GM12878 (cell line): ENCODE data around the gene BSND. TPM values are rescaled to one million over a fixed set of nuclear protein-coding genes. Genes with fewer than 3 reads are reported as not detected.

Experiments
- ATAC-seq: fragments of 200-7000 bp; cut with Tn5 transposase; 3 replicates; pipeline ENCODE4 v1.9.1; 2020; ENCODE audit warnings: mild to moderate bottlenecking, moderate library complexity
- BruUV-seq: library from RNA; stranded (reverse); fragments of 400-500 nt; replicated peaks from 2 replicates; lab custom pipeline; 2021; lab: Mats Ljungman, UMichigan
- CTCF ChIA-PET: fragments of 300-600 bp; sonication (Branson Sonifier 250); formaldehyde crosslinking; extraction: SDS; loops from one replicate; lab custom pipeline; 2021; ENCODE audit warnings: inconsistent platforms; lab: Yijun Ruan, JAX
- POLR2A ChIA-PET: fragments of 350-600 bp; formaldehyde crosslinking; extraction: SDS; loops from one replicate; lab custom pipeline; 2021; ENCODE audit warnings: inconsistent platforms; lab: Charles Lee
- RAD21 ChIA-PET: fragments of 300-600 bp; sonication (Branson Sonifier 250); formaldehyde crosslinking; loops from one replicate; lab custom pipeline; 2023; ENCODE audit warnings: antibody characterized with exemption; ENCODE audit not compliant: unreplicated experiment; lab: Charles Lee
- SMC1A ChIA-PET: fragments of 300-600 bp; sonication (Branson Sonifier 250); formaldehyde crosslinking; loops from one replicate; lab custom pipeline; 2023; ENCODE audit not compliant: unreplicated experiment, uncharacterized antibody; lab: Charles Lee
- DNase-seq: peaks from one replicate; pipeline ENCODE4 v3.0.0-alpha.2; 2011; ENCODE audit warnings: low read depth, low spot score
- FAIRE-seq: peaks from 3 replicates; lab custom pipeline; 2011; peaks lifted over from hg19 to GRCh38; lab: Jason Lieb, UNC
- H2AFZ ChIP-seq: 2 replicates; pipeline ENCODE4 v1.6.0; 2011; ENCODE audit warnings: low read depth, low read length, control low read depth; ENCODE audit not compliant: control insufficient read depth
- H3K27ac ChIP-seq: 2 replicates; pipeline ENCODE4 v1.5.1; 2011; ENCODE audit warnings: control low read depth; ENCODE audit not compliant: control insufficient read depth, insufficient read depth
- H3K27me3 ChIP-seq, 2 experiments: replicated peaks in 1 of 2; 2 replicates each; pipeline versions ENCODE4 v1.6.0 to v1.6.1; 2011; ENCODE audit warnings: low read length in 1 of 2; ENCODE audit not compliant: control insufficient read depth in 2 of 2, insufficient read depth in 2 of 2
- H3K36me3 ChIP-seq, 2 experiments: 2 replicates each; pipeline ENCODE4 v1.5.1; 2011; ENCODE audit warnings: low read length in 1 of 2; ENCODE audit not compliant: control insufficient read depth in 2 of 2, insufficient read depth in 2 of 2
- H3K4me1 ChIP-seq: 2 replicates; pipeline ENCODE4 v1.6.1; 2011; ENCODE audit warnings: mild to moderate bottlenecking, low read length, moderate library complexity, mixed read lengths; ENCODE audit not compliant: control insufficient read depth, insufficient read depth
- H3K4me2 ChIP-seq: 2 replicates; pipeline ENCODE4 v1.6.0; 2011; ENCODE audit warnings: control low read depth; ENCODE audit not compliant: control insufficient read depth, insufficient read depth
- H3K4me3 ChIP-seq: fragments of 200-600 bp; sonication (generic); 2 replicates; pipeline ENCODE4 v1.5.1; 2016
- H3K79me2 ChIP-seq: 2 replicates; pipeline ENCODE4 v1.6.0; 2011; ENCODE audit warnings: low read length; ENCODE audit not compliant: control insufficient read depth, insufficient read depth
- H3K9ac ChIP-seq: 2 replicates; pipeline ENCODE4 v1.8.0; 2011; ENCODE audit warnings: low read length, control low read depth, mixed read lengths; ENCODE audit not compliant: control insufficient read depth, insufficient read depth
- H3K9me3 ChIP-seq: replicated peaks from 3 replicates; pipeline ENCODE4 v1.5.1; 2011; ENCODE audit warnings: mild to moderate bottlenecking, low read length; ENCODE audit not compliant: control insufficient read depth, insufficient read depth
- H4K20me1 ChIP-seq: 2 replicates; pipeline ENCODE4 v1.6.0; 2011; ENCODE audit not compliant: control insufficient read depth, insufficient read depth
- ATF7 ChIP-seq: fragments of 450-650 bp; IDR thresholded peaks from 2 replicates; pipeline ENCODE4 v1.6.1; 2016; ENCODE audit warnings: low read depth, mild to moderate bottlenecking
- EED ChIP-seq: sonication (generic); IDR thresholded peaks from 2 replicates; pipeline ENCODE4 v1.6.1; 2016; ENCODE audit warnings: antibody characterized with exemption, low read depth
- FOXK2 ChIP-seq: fragments of 450-650 bp; IDR thresholded peaks from 2 replicates; pipeline ENCODE4 v1.6.1; 2017; ENCODE audit warnings: mild to moderate bottlenecking, moderate library complexity
- KLF5 ChIP-seq: fragments of 450-650 bp; IDR thresholded peaks from 2 replicates; pipeline ENCODE4 v1.6.1; 2014; ENCODE audit warnings: mild to moderate bottlenecking; ENCODE audit not compliant: partially characterized antibody
- STAT1 ChIP-seq: fragments of 450-650 bp; conservative IDR thresholded peaks from 2 replicates; pipeline ENCODE4 v1.6.1; 2014; ENCODE audit warnings: antibody characterized with exemption, mild to moderate bottlenecking
- TCF12 ChIP-seq: IDR thresholded peaks from 2 replicates; pipeline ENCODE4 v1.6.1; 2011; ENCODE audit warnings: low read depth, mild to moderate bottlenecking, low read length
- WGBS: methylation state at CpG from one replicate; pipeline ENCODE4 v1.1.6; 2016; ENCODE audit warnings: low lambda C conversion rate; ENCODE audit not compliant: insufficient replicate concordance, insufficient coverage; ENCODE audit errors: missing lambda C conversion rate; 5-methylcytosine and 5-hydroxymethylcytosine counted together
- in situ Hi-C: fragments of 300-500 bp; cut with MboI; formaldehyde crosslinking; loops from 9 replicates; pipeline ENCODE4 v1.14.3; 2018; ENCODE audit warnings: mixed read lengths
- intact Hi-C: fragments of 100-400 bp; cut with micrococcal nuclease; formaldehyde crosslinking; loops from one replicate; pipeline ENCODE4 v1.14.2; 2022; ENCODE audit not compliant: unreplicated experiment
- polyA plus RNA-seq, 11 experiments: library from polyadenylated mRNA; depleted of rRNA in 4 of 11; unstranded in 6 of 11; stranded (reverse) in 5 of 11; fragments of >200 nt; fragmentation: Nextera tagmentation in 4 of 11; fragmentation: Illumina TruSeq in 1 of 11; extraction: Ambion mirVana in 4 of 11; extraction: Trizol in 1 of 11; gene quantifications; 1 replicate in 1 of 11; 2 replicates in 10 of 11; pipeline versions ENCODE4 v1.2.1 to v1.2.3, GENCODE V29; 2011 to 2016; ENCODE audit warnings: inconsistent platforms in 2 of 11, missing spikeins in 2 of 11, low read depth in 1 of 11
- total RNA-seq, 4 experiments: library from RNA; depleted of rRNA in 3 of 4; stranded (reverse); fragments of >200 nt in 3 of 4; fragmentation: Illumina TruSeq in 1 of 4; extraction: Trizol in 1 of 4; gene quantifications; 2 replicates each; pipeline versions ENCODE4 v1.2.1 to v1.2.3, GENCODE V29; 2013 to 2021
- TF ChIP-seq, protein P1 (sequence below): IDR thresholded peaks from 2 replicates; pipeline ENCODE4 v1.6.1; 2012; ENCODE audit warnings: low read depth, low read length, improper control_type of control experiment
- TF ChIP-seq, protein P2 (sequence below): IDR thresholded peaks from 2 replicates; pipeline ENCODE4 v1.6.1; 2012; ENCODE audit warnings: low read depth, low read length, improper control_type of control experiment
- TF ChIP-seq, protein P3 (sequence below): fragments of 450-650 bp; IDR thresholded peaks from 2 replicates; pipeline ENCODE4 v1.6.1; 2018; ENCODE audit warnings: mild to moderate bottlenecking, low read depth, moderate library complexity; ENCODE audit not compliant: partially characterized antibody
- TF ChIP-seq, protein P4 (sequence below): IDR thresholded peaks from 2 replicates; pipeline ENCODE4 v1.6.1; 2011; ENCODE audit warnings: low read depth, mild to moderate bottlenecking, low read length, moderate library complexity, borderline replicate concordance; ENCODE audit errors: extremely low read depth

BSND gene
- total and polyA plus RNA-seq, 10 of the 15 experiments (the other 5 are each of a cell fraction or from before 2014, with no cell fraction given) = not detected

DNA sequence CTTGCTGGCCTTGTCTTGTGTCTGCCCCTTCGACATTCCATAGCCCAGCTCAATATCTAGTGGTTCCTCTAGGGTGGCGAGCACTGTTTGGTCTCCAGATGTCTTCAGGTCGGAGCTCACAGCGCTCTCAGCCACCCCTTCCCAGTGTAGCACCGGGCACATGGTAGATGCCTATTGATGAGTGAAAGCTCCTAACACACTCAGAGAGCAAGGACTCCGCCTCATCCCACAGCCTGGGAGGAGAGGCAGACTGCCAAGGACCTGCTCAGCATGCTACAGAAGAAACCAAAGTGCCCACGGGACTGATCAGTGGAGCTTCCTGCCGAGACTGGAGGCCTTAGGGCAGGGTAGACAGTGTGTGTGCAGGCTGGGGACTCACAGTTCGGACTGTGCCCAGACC is 51.5 kb downstream of the BSND start:
- ChIA-PET RAD21 (no interaction called here), CTCF (no interaction called here), SMC1A (no interaction called here), POLR2A (no interaction called here)
- H3K9ac ChIP-seq = no peak overlapping the region
- no peak overlapping the region for H3K4me3 ChIP-seq
- DNase-seq = no peak
- in situ Hi-C loops = no loop called here
- no peaks in the 10 kb centered on the region for H4K20me1 ChIP-seq
- peaks cover 5 to 7% of the 10 kb centered on the region in 2 experiments; a peak in 3 of 4 replicates for H3K27me3 ChIP-seq
- BruUV-seq = no TSS peak
- H3K4me1 ChIP-seq = no peaks in the 10 kb centered on the region
- WGBS = 22% methylated on average over 8 of the region's 9 CpGs
- no peaks in the 10 kb centered on the region for H3K79me2 ChIP-seq
- H3K27ac ChIP-seq = no peak overlapping the region
- H3K36me3 ChIP-seq = no peaks in the 10 kb centered on the region
- FAIRE-seq = no peak
- no peak overlapping the region for H2AFZ ChIP-seq
- ATAC-seq = no peak
- no peaks in the 10 kb centered on the region for H3K9me3 ChIP-seq
- intact Hi-C loops = no loop called here
- TF ChIP-seq ATF7 (no peak), TCF12 (no peak), KLF5 (no peak), EED (no peak), STAT1 (no peak), FOXK2 (no peak)
- TF ChIP-seq, protein P1, sequence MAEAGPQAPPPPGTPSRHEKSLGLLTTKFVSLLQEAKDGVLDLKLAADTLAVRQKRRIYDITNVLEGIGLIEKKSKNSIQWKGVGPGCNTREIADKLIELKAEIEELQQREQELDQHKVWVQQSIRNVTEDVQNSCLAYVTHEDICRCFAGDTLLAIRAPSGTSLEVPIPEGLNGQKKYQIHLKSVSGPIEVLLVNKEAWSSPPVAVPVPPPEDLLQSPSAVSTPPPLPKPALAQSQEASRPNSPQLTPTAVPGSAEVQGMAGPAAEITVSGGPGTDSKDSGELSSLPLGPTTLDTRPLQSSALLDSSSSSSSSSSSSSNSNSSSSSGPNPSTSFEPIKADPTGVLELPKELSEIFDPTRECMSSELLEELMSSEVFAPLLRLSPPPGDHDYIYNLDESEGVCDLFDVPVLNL = no peak
- TF ChIP-seq, protein P2, sequence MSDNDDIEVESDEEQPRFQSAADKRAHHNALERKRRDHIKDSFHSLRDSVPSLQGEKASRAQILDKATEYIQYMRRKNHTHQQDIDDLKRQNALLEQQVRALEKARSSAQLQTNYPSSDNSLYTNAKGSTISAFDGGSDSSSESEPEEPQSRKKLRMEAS = no peak
- TF ChIP-seq, protein P3, sequence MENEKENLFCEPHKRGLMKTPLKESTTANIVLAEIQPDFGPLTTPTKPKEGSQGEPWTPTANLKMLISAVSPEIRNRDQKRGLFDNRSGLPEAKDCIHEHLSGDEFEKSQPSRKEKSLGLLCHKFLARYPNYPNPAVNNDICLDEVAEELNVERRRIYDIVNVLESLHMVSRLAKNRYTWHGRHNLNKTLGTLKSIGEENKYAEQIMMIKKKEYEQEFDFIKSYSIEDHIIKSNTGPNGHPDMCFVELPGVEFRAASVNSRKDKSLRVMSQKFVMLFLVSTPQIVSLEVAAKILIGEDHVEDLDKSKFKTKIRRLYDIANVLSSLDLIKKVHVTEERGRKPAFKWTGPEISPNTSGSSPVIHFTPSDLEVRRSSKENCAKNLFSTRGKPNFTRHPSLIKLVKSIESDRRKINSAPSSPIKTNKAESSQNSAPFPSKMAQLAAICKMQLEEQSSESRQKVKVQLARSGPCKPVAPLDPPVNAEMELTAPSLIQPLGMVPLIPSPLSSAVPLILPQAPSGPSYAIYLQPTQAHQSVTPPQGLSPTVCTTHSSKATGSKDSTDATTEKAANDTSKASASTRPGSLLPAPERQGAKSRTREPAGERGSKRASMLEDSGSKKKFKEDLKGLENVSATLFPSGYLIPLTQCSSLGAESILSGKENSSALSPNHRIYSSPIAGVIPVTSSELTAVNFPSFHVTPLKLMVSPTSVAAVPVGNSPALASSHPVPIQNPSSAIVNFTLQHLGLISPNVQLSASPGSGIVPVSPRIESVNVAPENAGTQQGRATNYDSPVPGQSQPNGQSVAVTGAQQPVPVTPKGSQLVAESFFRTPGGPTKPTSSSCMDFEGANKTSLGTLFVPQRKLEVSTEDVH = no peak
- TF ChIP-seq, protein P4, sequence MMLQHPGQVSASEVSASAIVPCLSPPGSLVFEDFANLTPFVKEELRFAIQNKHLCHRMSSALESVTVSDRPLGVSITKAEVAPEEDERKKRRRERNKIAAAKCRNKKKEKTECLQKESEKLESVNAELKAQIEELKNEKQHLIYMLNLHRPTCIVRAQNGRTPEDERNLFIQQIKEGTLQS = no peak
- no peak overlapping the region for H3K4me2 ChIP-seq
